Ovary (tissue), 3 donors: ENCODE measurements around the gene RANBP10.
A peak's percentile ranks its signal among the peaks of the same experiment; 100 is the strongest.

Experiments used
- CTCF ChIP-seq, 3 donors: fragments of 450-650 bp in 2 of 3; fragments of 200-600 bp in 1 of 3; IDR thresholded peaks; one replicate each; pipeline versions ENCODE4 v1.5.1 to v1.8.0; 2016 to 2022; ENCODE audit warnings: antibody characterized with exemption in 3 of 3, mild to moderate bottlenecking in 1 of 3
- EP300 ChIP-seq: sonication (generic); formaldehyde crosslinking; IDR thresholded peaks from one replicate; pipeline ENCODE4 v1.6.1; 2017; ENCODE audit warnings: antibody characterized with exemption
- POLR2A ChIP-seq: fragments of 450-650 bp; IDR thresholded peaks from one replicate; pipeline ENCODE4 v1.6.1; 2017; ENCODE audit warnings: antibody characterized with exemption, mild to moderate bottlenecking, moderate library complexity
- donor health status: DM: no; HTN: no; CAD: no.

GRCh38 chr16:67846320-67847063 is 40.1 kb upstream of the RANBP10 start, which contains the start of gene NUTF2:
- TF ChIP-seq CTCF (IDR thresholded peaks at IDR 0.05) (no peak), POLR2A (peak; percentile 56), EP300 (no peak)
